GM19324 (cell line): ENCODE data around the gene CA10.

Experiments
- ATAC-seq: cut with Tn5 transposase; IDR thresholded peaks from one replicate; pipeline ENCODE4 v1.9.1; 2021; ENCODE audit warnings: mild to moderate bottlenecking, moderate library complexity; ENCODE audit not compliant: unreplicated experiment, low FRiP score

CA10 gene

GRCh38 chr17:51891936-51892335 is 266.6 kb downstream of the CA10 start:
- no peak for ATAC-seq

DNA sequence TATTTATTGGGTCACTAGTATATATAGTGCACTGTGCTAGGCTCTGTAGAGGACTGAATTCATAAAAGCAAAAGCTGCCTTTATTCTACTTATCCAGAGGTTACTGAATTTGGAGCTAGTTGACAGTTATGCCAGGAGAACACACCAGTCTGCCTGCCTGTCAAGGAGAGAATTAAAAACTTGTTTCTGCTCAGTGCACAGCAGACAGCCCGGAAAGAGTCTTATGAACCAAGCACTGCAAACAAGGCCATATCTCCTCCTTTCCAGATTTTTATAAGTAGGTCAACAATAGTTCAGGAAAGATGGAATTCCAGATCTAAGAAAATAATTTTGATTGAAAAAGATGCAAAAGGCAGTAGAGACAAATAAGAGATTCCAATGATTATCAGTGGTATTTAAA is 267.8 kb downstream of the CA10 start:
- no peak for ATAC-seq

DNA sequence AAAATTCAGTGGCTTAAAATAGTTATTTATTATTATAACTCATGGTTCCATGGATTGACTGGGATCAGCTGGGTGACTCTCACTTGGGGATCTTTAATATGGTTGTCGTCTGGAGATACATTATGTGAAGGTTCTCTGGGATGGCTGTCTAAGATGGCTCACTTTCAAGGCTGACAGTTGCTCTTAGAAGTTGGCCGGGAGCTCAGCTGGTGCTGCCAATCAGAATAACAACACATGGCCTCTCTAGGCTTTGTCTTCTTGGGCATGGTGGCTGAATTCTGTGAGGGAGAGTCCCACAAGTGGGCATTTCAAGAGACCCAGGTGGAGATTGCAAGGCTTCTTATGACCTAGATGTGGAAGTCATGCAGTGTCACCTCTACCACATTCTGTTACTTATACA is 269.7 kb downstream of the CA10 start:
- ATAC-seq = no peak

- ATAC-seq = no peak
Observed at GRCh38 chr17:51876986-51877385, 281.5 kb downstream of the CA10 start.

GRCh38 chr17:51873302-51873701 is 285.2 kb downstream of the CA10 start:
- no peak for ATAC-seq

- ATAC-seq = no peak
Observed at GRCh38 chr17:51869387-51869786, 289.1 kb downstream of the CA10 start.

DNA sequence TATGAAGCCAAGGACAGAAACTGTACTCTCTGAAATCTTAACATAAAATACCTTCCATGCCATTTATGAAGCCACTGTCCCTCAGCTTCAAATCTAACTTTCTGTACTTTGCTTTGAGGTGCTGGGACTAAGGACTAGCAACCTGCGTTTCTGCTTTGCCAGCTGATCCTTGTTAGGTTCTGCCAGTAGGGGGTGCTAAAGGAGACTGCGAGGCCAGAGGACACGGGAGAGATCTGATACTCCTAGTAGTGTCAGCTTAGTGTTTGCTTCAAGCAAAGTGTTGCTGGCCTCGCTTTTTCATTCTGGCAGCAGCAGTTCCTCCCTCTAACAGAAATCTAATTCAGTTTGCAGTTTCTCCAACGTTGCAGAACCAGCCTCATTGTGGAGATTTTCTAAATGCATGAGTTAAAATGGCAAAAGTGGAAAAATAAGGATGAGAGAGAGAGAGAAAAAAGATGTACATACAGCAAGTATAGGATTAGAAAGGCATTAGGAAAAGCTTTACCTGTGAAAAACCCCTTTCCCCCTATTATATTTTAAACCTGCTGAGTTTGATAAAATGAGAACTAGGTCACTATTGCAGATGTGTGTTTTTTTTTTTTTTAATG is 297.5 kb downstream of the CA10 start:
- ATAC-seq = no peak

GRCh38 chr17:51857052-51857597 is 301.4 kb downstream of the CA10 start:
- no peak for ATAC-seq

- ATAC-seq = no peak
Observed at GRCh38 chr17:51855806-51856205, 302.7 kb downstream of the CA10 start.

DNA sequence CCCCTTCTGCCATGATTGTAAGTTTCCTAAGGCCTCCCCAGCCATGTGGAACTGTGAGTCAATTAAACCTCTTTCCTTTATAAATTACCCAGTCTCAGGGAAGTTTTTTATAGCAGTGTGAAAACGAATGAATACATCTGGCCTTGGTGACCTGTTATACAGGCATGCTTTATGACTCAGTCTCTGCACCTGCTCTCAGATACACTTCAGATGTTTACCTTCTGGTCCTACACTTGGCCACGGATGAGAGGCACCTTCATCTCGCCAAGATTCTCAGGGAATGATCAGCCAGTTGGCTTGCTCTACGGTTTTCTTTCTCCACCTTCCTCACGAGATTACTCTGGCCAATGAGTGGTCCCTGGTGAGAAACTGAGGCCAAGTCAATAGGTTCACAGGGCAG is 304.7 kb downstream of the CA10 start:
- no peak for ATAC-seq

DNA sequence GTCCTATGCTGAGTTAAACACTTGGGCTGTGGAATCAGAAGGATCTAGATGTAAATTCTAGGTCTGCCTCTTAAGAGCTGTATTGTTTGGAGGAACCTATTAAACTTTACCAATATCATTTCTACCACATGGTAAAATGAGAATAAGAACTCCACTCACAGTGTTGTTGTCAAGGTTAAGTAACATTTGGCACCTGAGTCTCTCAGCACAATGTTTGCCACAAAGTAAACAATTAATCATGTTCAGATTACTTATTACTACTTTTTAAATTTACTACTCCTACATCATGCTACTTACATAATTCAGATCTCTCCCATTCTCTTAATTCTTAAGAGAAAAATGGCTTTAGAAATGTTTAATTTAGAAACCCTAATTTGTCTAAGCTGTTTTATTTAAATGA is 305.9 kb downstream of the CA10 start:
- no peak for ATAC-seq

DNA sequence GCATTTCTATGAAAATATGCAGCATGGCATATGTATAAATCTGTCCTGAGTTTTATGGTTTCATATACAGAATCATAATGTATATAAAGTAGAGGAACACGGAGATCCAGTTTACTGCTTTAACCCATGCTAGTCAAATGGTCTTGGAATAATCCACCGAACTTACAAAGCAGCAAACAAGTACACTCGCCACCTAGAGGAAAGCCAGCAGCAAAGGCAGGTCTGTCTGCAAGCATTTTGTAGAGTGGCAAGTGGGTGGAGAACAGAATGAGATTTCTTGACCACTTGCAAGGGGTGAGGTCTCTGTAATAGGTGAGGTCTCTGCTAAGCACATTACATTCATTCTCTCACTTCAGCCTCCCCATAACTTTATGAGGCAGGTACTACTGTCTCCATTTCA is 308.3 kb downstream of the CA10 start:
- ATAC-seq = no peak

DNA sequence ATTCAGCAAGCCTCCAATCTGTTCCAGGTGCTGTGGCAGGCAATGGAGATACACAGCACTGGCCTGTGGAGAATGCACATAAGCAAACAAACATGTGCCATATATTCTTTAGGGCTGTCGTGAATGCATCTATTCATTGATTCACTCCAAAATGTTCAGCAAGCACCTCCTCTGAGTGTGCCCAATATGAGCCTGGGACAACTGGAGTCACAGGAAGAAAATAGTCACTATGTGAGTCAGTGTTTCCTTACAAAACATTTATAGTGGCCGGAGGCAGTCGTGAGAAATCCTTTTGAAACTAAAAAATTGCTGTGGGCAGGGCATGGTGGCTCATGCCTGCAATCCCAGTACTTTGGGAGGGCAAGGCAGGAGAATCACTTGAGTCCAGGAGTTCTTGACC is 310.1 kb downstream of the CA10 start:
- ATAC-seq = no peak

- ATAC-seq = no peak
Observed at GRCh38 chr17:51846566-51846965, 311.9 kb downstream of the CA10 start.

GRCh38 chr17:51845776-51846175 is 312.7 kb downstream of the CA10 start:
- no peak for ATAC-seq

DNA sequence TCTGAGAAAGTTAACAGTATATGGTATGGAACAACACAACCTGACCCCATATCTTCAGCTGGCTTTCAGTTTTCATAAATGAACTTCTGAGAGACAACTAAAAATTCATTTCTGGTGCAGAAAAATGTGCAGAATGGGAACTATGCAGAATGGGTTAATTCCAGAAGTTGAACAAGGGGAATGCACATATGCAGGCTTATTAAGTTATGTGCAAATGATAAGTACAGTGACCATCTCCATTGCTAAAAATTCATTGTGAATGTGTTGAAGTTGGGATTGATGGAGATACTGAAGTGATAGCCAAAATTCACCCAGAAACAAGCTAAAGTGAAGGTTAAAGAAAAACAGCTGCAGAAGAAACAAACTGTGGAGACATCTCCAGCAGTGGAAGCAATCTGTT is 315.8 kb downstream of the CA10 start:
- ATAC-seq = no peak

DNA sequence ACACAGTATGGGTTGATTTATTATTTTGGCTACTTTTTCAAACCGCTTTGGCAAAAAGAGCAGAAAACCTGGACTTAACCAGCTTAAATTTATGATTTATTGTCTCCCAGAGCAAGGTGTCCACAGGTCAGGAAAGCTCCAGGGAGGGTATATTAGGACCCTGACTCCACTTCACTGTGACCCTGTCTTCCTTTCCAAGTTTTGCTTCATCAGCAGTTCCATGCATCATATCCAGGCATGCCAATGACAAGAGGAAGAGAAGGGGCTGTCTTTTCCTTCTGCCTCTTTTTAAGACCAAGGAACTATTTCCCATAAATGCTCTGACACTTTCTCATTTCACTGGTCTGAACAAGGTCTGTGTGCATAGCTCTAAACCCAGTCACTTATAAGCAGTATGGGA is 316.8 kb downstream of the CA10 start:
- ATAC-seq = no peak

GRCh38 chr17:51840688-51841087 is 317.8 kb downstream of the CA10 start:
- ATAC-seq = no peak

GRCh38 chr17:51833620-51834019 is 324.9 kb downstream of the CA10 start:
- ATAC-seq = no peak

- ATAC-seq = no peak
Observed at GRCh38 chr17:51833045-51833444, 325.5 kb downstream of the CA10 start.

DNA sequence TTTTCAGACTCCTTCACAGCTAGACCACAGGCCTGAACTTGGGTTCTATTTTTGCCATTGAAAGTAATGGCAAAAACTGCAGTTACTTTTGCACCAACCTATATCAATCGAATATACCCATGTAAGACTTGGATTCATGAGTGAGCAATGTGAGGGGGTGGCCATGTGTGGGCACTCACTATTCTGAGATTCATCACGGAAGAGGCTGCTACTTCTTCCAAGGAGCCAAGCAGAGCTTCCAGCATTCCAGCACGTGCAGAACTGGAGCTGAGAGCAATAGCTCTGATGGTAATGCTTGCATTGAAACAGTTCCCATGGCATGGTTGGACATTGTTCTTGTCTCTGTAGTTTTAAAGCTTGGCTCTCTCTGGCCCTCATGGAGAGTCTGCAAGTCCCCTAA is 327.6 kb downstream of the CA10 start:
- ATAC-seq = no peak

DNA sequence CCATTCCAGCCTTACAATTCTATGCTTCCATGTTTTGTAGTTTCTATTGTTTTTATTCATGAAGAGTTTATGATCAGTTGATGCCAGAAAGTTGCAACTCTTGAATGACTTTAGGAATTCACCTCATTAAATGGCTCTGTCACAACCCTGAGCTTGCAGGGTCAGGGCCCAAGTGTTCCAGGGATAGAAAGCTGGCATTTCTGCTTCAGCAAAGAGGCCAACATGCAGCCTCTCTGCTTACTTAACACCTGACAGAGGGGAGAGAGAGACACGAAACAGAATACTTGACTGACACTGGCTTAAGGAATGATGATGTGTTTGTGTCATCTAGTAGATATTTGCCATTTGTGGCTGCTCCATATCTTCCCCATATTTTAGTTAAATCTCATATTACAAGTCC is 328.1 kb downstream of the CA10 start:
- no peak for ATAC-seq

DNA sequence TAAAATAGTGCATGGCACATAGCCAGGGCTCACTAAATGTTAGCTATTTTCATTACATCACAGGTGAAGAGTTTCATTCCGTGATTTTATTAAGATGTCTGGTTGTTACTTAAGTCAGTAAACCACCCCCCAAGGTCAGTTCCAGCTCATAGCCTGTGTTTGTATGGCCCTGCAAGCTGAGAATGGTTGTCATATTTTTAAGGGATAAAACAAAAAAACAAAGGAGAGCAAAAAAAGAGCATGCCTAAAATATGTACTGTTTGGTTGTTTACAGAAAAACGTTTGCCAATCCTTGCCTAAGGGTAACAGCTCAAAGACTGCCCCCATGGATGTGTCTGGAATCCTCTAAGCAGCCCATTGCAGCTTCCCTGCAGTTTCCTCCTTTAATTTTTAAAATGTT is 329.6 kb downstream of the CA10 start:
- no peak for ATAC-seq
